Measurements from ENCODE around the gene RAP1GAP2. TPM values are rescaled to one million over a fixed set of nuclear protein-coding genes. Genes with fewer than 3 reads are reported as not detected.

RAP1GAP2 gene
- total and polyA plus RNA-seq, 2 of the 8 experiments (the other 6 are each of a cell fraction or from before 2014, with no cell fraction given): 24.0 to 63.8 TPM

GRCh38 chr17:2947996-2948550 lies 151.8 kb downstream of the RAP1GAP2 start:
- ChIA-PET CTCF (ENCODE audit: partially characterized antibody) (interaction anchor here (0.8 to 1.7 kb wide), 4 partner anchors 11 to 119 kb away, joined by 3 to 7 read pairs (median 4); no protein-coding TSS in a partner anchor), POLR2A (ENCODE audit: partially characterized antibody) (interaction anchor here (1.0 to 1.2 kb wide), 2 partner anchors 24 to 94 kb away, joined by 3 to 5 read pairs; no protein-coding TSS in a partner anchor)
- Histone ChIP-seq H3K79me1 (ENCODE audit: low read depth, low read length) (peaks cover 11% of the 10 kb centered on the region), H3K9me3 (ENCODE audit: insufficient read depth in 2 of 2, low read depth in 1 of 2, low read length in 1 of 2) (no peaks in the 10 kb centered on the region), H3K9ac (replicated peaks in 1 of 4; ENCODE audit: extremely low read depth in 1 of 4, low read depth in 3 of 4, low read length in 3 of 4) (no peak overlapping the region), H2BK5ac (ENCODE audit: low read depth, low read length) (0 out of 2 replicates have a peak overlapping the region, but pooled peaks have one; percentile 2), H4K91ac (replicated peaks; ENCODE audit: insufficient read length, low read length) (no peak overlapping the region), H2BK20ac (ENCODE audit: low read length) (no peak overlapping the region), H3K23ac (ENCODE audit: insufficient read length) (no peak overlapping the region), H3K18ac (ENCODE audit: extremely low read depth, low read length) (no peak overlapping the region), H3K56ac (replicated peaks; ENCODE audit: insufficient read length, low read depth, low read length) (no peak overlapping the region), H3K4ac (replicated peaks; ENCODE audit: insufficient read length, low read depth, low read length) (no peak overlapping the region), H3K27me3 (replicated peaks in 1 of 4; ENCODE audit: control insufficient read depth in 3 of 4, extremely low read depth in 1 of 4, insufficient read depth in 3 of 4, low read length in 3 of 4) (no peaks in the 10 kb centered on the region), H3K27ac (ENCODE audit: low read depth, low read length) (no peak overlapping the region), H2AK5ac (ENCODE audit: low read depth, low read length) (no peak overlapping the region), H3K23me2 (ENCODE audit: low read depth, low read length) (no peaks in the 10 kb centered on the region), H2BK15ac (ENCODE audit: low read length) (no peak overlapping the region), H3K4me2 (ENCODE audit: insufficient read depth in 1 of 2, low read depth in 2 of 2, low read length in 2 of 2) (no peak overlapping the region), H2BK120ac (replicated peaks; ENCODE audit: low read depth, low read length) (no peak overlapping the region), H3K79me2 (ENCODE audit: control insufficient read depth in 1 of 2, insufficient read depth in 2 of 2, low read length in 2 of 2) (peaks cover 0 to 10% of the 10 kb centered on the region in 2 experiments; a peak in 1 of 4 replicates), H3K4me3 (ENCODE audit: extremely low read depth in 1 of 4, insufficient read depth in 2 of 4, low read depth in 3 of 4, low read length in 4 of 4) (no peak overlapping the region), H3K36me3 (ENCODE audit: control insufficient read depth in 2 of 4, insufficient read depth in 4 of 4, low read length in 3 of 4) (no peaks in the 10 kb centered on the region), H4K8ac (ENCODE audit: extremely low read depth, insufficient read depth, low read length) (peak overlapping the region; percentile 93; the same call in 1 of the 2 replicates), H2BK12ac (ENCODE audit: low read depth, low read length) (no peak overlapping the region), H4K5ac (ENCODE audit: insufficient read length, low read depth, low read length) (no peak overlapping the region), H4K20me1 (replicated peaks in 1 of 2; ENCODE audit: control insufficient read depth in 1 of 2, insufficient read depth in 2 of 2, low read length in 2 of 2) (peaks cover 6 to 13% of the 10 kb centered on the region in 2 experiments), H3K4me1 (replicated peaks in 1 of 4; ENCODE audit: control insufficient read depth in 3 of 4, insufficient read depth in 4 of 4, low read length in 3 of 4) (peaks cover 0 to 3% (median 0%) of the 10 kb centered on the region in 4 experiments; a peak in 1 of 7 replicates), H2AFZ (ENCODE audit: low read length) (no peak overlapping the region), H3K14ac (ENCODE audit: insufficient read length) (no peak overlapping the region)
- 86% methylated on average over 14 of the region's 14 CpGs; no CpG with 5 or more reads in 1 of the 2 experiments for WGBS, 2 experiments (ENCODE audit: extremely low coverage in 1 of 2, insufficient coverage in 1 of 2, insufficient read length in 1 of 2, insufficient replicate concordance in 2 of 2, low coverage in 1 of 2, low lambda C conversion rate in 2 of 2, missing lambda C conversion rate in 1 of 2)
- FAIRE-seq: no peak
- DNase-seq (ENCODE audit: low read depth in 1 of 2, low spot score in 2 of 2): no peak
- TF ChIP-seq CEBPB (IDR thresholded peaks at IDR 0.05; ENCODE audit: low read depth, low read length) (no peak), MAX (IDR thresholded peaks at IDR 0.05) (no peak), CREB1 (IDR thresholded peaks at IDR 0.05) (no peak), CBX5 (IDR thresholded peaks at IDR 0.05; ENCODE audit: low read depth, low read length) (no peak), CTCF (IDR thresholded peaks at IDR 0.05; ENCODE audit: control extremely low read depth in 1 of 3, insufficient read depth in 1 of 3, low read depth in 1 of 3, low read length in 3 of 3) (no peak), RFX5 (IDR thresholded peaks at IDR 0.05; ENCODE audit: borderline replicate concordance, low read depth, low read length) (no peak), BRCA1 (IDR thresholded peaks at IDR 0.05; ENCODE audit: low read depth, low read length) (no peak), HDAC6 (IDR thresholded peaks at IDR 0.05; ENCODE audit: low read depth, low read length) (no peak), TAF7 (optimal IDR thresholded peaks at IDR 0.05; ENCODE audit: borderline replicate concordance, low read depth, low read length) (no peak), CHD1 (IDR thresholded peaks at IDR 0.05; ENCODE audit: low read depth, low read length) (no peak), SRF (IDR thresholded peaks at IDR 0.05; ENCODE audit: low read depth, low read length) (no peak)
